Amygdala (tissue), 56 donors: Measurements from ENCODE around the gene TESK1.
"Not testable (repeated sequence)": the region's sequence is repeated elsewhere in the genome, so short reads cannot be mapped to it uniquely, and the experiment has no call there.

Source experiments
- DNase-seq, 56 donors: peaks; one replicate each; lab custom pipeline; 2025; lab: John Stamatoyannopoulos, UW

Gene TESK1

DNA sequence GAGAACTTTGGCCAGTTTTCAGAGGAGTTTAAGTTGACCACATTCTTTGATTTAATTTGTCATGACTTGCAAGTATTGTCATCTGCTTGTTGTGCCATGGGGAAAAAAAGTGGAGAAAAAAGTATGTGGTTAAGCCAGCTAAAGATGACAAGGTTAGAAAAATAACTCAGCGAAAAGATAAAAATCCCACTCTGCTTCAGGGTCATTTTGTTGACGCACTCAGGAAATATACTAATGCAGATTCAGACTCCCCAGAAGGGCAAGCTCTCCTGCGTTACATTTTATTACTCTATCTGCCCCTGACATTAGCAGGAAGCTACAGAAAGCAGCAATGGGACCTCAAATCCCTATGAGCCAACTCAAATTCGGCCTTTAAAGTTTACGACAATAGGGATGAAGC lies 27.6 kb upstream of the TESK1 start:
- DNase-seq: no peak

DNA sequence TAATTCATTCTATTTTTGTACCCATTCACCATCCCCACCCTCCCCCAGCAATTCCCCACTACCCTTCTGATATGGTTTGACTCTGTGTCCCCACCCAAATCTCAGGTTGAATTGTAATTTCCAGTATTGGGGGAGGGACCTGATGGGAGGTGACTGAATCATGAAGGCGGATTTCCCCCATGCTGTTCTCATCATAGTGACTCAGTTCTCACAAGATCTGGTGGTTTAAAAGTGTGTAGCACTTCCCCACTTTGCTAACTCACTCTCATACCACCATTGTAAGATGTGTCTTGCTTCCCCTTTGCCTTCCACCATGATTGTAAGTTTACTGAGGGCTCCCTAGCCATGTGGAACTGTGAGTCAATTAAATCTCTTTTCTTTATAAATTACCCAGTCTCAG lies 25.9 kb upstream of the TESK1 start:
- DNase-seq: no peak

DNA sequence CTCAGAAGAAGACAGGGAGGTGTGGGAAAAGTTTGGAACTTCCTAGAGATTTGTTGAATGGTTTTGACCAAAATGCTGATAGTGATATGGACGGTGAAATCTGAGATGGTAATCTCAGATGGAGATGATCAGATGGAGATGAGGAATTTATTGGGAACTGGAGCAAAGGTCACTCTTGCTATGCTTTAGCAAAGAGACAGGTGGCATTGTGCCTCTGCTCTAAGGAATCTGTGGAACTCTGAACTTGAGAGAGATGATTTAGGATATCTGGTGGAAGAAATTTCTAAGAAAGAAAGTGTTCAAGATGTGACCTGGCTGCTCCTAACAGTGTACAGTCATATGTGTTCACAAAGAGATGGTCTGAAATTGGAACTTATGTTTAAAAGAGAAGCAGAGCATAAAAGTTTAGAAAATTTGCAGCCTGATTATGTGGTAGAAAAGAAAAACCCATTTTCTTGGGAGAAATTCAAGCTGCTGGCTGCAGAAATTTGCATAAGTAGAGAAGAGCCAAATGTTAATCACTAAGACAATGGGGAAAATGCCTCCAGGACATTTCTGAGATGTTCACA lies 25.3 kb upstream of the TESK1 start:
- not testable (repeated sequence) for DNase-seq

DNA sequence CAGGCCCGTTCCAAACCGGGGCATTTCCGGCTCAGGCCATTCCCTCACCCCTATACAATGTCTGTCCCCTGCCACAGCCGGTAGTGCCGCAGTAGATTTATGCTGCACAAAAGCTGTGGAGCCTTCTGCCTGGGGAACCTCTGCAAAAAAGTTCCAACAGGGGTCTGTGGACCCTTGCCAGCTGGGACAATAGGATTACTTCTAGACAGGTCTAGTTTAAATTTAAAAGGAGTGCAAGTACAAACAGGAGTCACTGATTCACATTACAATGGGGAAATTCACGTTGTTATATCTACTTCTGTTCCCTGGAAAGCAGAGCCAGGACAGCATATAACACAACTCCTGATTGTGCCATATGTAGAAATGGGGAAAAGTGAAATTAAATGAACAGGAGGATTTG lies 21.5 kb upstream of the TESK1 start:
- not testable (repeated sequence) for DNase-seq

DNA sequence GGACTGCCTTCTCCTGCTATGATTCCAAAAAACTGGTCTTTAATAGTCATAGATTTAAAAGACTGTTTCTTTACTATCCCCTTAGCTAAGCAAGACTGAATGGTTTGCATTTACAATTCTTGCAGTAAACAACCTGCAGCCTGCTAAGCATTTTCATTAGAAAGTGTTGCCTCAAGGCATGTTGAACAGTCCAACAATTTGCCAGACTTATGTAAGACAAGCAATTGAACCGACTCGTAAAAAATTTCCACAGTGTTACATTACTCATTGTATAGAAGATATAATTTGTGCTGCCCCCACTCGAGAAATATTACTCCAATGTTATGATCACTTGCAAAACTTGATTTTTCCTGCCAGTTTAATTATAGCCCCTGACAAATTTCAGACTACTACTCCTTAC lies 20.4 kb upstream of the TESK1 start:
- not testable (repeated sequence) for DNase-seq

DNA sequence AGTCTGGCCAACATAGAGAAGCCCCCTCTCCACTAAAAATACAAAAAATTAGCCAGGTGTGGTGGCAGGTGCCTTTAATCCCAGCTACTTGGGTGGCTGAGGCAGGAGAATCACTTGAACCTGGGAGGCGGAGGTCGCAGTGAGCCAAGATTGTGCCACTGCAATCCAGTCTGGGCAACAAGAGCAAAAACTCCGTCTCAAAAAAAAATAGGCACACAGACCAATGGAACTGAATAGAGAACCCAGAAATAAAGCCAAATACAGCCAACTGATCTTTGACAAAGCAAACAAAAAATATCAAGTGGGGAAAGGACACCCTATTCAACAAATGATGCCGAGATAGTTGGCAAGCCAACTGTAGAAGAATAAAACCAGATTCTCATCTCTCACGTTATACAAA lies 16.6 kb upstream of the TESK1 start:
- not testable (repeated sequence) for DNase-seq

DNA sequence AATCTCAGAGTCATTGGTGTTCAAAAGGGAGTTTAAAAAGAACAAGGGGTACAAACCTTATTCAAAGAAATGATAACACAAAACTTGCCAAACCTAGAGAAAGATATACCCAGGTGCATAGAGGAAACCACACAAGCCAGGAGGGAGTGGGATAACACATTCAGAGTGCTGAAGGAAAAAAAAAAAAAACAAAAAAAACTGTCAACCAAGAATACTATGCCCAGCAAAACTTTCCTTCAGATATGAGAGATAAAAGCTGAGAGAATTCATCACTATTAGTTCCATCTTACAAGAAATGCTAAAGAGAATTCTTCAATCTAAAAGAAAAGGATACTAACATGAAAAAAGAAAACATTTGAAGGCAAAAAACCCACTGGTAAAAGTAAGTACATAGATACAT lies 11.5 kb upstream of the TESK1 start:
- no peak for DNase-seq

DNA sequence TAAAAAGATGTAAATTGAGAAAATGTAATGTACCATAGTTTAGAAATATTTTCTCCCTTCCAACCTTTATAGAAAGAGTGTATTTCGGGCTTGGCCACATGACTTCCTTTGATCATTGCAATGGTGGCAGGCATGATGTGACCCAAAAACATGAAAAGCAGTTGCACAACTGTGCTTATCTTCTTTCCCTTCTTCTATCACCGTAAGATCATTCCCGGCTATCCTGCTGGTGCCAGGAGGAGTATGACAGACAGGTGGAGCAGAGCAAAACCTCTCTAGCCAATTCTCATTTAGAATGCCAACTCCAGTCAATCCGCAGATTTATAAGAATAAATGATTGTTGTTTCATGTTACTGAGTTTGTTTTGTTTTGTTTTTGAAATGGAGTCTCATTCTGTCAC lies 10.6 kb upstream of the TESK1 start:
- DNase-seq: no peak

DNA sequence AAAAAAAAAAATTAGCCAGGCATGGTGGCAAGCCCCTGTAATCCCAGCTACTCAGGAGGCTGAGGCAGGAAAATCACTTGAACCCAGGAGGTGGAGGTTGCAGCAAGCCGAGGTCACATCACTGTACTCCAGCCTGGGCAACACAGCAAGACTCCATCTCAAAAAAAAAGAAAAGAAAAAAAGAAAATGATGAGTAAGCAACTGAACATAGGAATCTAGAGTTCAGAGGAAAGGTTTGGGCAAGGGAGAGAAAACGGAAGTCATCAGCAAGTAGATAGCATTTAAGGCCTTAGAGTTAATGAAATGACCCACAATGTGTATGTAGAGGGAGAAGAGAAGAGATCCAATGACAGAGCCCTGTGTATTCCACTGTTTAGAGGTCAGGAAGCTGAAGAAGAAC lies 8.2 kb upstream of the TESK1 start:
- not testable (repeated sequence) for DNase-seq

DNA sequence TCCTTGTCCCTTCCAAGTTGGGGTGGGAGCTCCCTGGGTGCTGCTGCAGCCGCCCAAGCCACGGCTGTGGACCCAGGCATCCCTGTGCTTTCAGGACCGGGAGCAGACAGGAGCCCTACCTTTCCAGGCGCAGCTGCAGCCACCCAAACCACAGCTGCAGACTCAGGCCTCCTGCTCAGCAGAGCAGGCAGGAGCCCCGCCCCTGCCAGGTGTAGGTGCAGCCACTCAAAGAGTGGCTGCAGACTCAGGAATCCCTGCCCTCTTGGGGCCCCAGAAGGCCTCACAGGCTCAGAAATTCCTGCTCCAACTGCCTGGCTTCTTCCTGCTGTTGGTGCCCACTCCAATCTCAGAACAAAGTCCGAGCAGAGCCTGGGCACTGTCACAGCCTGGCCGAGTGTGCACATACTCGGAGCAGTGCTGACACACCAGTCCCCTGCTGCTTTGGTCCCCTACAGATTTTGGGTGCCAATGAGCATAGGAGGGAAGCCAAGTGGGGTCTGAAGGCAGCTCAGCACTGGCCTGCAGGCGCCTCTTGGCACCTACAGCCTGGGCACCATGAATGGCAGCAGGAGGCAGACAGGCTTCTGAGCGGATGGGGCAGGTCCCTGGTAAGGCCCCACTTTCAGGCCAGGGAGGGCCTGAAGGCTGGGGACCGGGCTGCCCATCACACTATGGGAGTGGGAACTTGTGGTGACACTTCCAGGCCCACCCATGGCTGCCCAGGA lies 6.0 kb upstream of the TESK1 start:
- no peak for DNase-seq

DNA sequence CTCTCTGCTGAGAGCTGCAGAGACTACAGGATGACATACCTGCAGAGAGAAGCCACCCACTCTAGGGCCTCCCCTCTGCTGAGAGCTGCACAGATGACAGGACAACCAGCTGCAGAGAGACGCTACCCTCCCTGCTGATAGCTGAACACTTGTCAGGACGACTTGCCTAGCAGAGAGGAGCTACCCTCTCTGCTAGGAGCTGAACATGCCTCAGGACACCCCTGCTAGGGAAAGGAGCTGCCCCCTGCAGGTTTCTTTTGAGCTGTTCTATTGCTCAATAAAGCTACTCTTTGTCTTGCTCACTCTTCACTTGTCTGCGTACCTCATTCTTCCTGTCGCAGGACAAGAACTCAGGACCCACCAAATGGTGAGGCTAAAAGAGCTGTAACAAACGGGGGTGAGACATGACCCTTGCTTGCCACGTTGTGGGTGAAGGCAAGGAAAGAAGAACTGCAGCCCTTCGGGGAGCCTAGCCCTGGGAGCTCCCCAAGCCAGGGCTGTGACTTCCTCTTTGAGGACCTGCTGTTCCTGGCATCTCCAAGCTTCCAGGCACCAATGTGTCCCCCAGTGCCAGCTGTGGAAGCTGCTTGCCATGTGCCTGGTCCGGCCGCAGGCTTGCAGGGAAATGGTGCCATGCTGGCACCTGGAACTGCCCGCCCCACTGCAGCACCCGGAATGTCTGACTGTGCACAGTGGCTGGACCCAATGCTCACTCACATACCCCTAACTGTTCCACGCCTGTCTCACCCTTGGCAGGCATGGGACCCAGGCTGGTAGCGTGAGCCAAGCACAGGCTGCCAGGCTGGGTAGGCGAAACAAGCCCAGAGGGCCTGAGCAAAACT lies 5.1 kb upstream of the TESK1 start:
- peak in 12 of 56 donors; percentile 10 to 55 (median 18) for DNase-seq

DNA sequence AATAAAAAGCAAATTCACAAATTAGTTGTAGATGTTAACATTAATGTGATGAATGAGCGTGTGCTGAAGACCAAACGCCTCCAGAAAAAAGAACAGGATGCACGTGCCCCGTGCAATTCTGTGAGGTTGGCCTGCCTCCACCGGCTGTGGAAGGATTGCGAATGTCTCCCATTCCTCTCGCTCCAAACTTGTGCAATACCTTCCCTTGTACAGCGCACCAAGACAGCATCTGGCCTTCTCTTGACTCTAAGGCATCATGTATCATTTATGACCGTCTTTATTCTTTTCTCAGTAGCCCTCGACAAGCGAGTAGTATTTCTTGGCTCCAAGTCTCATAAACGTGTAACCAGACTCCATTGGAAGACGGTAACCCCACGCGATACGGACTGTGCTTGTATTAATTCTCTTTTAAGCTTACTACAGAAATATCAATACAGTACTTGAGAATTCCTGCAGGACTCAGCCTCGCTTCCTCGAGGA lies 1.5 kb upstream of the TESK1 start:
- peak in 13 of 56 donors; percentile 14 to 54 (median 36) for DNase-seq

DNA sequence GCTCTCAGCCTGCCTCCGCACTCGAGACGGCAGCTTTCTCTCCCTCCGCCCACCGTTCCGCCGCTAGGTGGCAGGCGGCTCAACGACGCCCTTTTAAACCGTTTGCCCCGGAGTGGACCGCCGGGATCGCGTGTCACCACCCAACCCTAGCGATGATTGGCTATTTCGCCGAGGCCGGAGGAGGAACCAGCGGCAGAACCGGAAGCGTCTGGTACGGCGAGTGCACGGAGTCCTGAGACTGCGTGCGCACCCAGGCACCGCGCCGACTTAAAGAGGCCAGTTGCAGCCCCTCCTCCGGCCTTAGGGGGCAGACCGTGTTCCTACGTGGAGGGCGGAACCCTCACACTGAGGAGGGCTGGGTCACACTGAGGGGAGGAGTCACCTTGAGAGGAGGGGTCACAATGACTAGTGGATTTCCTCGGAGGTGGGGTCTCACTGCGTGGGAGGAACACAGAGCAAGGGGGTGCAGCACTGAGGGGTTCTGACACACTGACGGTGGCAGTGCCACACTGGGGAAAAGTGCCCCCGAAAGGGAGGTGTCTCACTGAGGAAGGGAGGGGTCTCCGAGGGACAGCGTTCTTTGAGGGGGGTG lies 980 bp upstream of the TESK1 start:
- DNase-seq: peak; percentile 85 to 99 (median 98)

DNA sequence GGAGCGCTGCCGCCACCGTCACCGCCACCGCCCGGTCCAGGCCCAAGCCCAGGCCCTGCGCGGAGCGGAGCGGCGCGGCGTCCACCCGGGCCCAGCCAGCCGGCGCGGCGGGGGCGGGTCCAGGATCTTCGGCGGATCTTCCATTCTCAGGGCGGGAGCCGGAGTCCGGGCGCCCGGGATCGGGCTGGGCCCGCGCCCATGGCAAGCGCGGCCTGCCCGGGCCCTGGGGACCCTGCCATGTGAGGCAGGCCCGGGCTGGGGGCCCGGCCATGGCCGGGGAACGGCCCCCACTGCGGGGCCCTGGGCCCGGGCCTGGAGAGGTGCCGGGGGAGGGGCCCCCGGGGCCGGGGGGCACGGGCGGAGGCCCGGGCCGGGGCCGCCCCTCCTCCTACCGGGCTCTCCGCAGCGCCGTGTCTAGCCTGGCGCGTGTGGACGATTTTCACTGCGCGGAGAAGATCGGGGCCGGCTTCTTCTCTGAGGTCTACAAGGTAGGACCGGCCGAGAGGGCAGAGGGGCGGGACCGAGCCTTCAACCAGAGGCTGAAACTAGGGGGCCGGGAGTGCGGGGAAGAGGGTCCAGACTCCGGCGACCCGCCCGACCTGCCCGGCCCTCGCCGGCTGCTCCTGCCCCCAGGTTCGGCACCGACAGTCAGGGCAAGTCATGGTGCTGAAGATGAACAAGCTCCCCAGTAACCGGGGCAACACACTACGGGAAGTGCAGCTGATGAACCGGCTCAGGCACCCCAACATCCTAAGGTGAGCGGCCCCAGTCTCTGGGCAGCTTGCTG lies 482 bp downstream of the TESK1 start:
- DNase-seq: peak in 8 of 56 donors; percentile 17 to 68 (median 56)

DNA sequence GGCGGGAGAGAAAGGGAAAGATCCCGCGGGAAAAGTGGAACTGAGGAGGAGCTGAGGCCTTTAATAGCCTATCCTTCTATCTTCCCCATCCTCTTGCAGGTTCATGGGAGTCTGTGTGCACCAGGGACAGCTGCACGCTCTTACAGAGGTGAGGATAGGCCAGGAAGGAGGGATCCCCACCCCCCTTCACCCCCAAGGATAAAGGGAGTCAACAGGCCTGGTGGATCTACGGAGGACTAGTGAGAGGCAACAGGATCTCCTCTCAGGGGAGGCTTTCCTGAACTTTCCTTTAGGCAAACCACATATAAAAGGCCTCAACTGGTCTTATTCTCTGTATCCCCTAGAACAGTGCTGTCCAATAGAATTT lies 1.1 kb downstream of the TESK1 start:
- no peak for DNase-seq

DNA sequence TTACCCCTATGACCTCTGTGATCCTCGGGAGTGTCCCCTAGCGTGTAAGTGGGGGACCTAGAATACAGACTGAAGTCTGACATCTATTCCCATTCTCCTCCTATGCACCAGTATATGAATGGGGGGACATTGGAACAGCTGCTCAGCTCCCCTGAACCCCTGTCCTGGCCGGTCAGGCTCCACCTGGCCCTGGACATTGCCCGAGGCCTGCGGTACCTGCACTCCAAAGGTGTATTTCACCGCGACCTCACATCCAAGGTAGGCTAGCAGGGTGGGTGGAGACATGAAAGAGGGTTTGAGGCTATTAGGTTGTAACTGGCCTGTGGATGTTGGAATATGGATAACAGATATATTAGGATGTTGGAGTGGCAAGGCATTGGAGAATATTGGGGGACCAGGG lies 1.7 kb downstream of the TESK1 start:
- no peak for DNase-seq

DNA sequence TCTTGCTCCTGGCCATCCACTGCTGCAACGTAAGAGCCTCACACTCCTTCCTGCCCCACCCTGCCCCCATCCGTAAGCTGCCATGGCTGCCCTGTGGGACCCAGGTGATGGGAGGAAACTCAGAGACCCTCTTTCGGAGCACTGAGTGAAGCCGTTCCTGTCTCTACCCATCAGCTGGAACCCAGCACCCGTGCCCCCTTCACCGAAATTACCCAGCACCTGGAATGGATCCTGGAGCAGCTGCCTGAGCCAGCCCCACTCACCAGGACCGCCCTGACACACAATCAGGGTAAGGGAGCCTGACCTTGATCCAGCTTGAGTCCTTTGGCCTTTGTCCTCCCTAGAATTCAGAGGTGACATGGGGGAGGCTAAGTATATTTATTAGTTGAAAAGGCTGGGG lies 3.2 kb downstream of the TESK1 start:
- no peak for DNase-seq

DNA sequence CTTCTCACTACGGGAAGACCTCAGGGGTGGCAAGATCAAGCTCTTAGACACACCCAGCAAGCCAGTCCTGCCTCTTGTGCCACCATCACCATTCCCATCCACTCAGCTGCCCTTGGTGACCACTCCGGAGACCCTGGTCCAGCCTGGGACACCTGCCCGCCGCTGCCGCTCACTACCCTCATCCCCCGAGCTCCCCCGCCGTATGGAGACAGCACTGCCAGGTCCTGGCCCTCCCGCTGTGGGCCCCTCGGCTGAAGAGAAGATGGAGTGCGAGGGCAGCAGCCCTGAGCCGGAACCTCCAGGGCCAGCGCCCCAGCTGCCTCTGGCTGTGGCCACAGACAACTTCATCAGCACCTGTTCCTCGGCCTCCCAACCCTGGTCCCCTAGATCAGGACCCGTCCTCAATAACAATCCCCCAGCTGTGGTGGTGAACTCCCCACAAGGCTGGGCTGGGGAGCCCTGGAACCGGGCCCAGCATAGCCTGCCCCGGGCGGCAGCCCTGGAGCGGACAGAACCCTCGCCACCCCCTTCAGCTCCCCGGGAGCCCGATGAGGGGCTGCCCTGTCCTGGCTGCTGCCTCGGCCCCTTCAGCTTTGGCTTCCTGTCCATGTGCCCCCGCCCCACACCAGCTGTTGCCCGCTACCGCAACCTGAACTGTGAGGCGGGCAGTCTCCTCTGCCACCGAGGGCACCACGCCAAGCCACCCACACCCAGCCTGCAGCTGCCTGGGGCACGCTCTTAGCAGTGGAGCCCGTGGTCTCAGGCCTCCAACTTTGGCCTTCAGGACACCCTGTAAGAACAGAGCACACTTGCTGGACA lies 4.1 kb downstream of the TESK1 start:
- no peak for DNase-seq

DNA sequence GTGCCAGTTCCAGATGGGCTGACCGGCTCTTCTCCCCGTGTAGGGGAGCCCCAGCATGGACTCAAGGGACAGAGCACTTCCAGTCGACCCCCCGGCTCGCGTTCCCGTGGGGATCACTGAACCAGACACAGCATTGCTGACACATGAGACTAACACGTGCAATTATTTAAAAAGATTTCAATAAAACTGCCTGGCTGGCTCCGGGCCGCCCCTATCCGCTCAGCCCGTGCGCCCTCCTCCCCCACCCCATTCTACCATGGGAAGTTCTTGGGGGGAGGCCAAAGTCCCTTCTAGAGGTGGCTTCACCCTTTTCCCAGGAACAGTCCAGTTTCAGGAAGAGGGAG lies 4.7 kb downstream of the TESK1 start:
- no peak for DNase-seq
